Psoas muscle (tissue), 8 donors: Measurements from ENCODE around the gene ADAD1. TPM values are rescaled to one million over a fixed set of nuclear protein-coding genes. Genes with fewer than 3 reads are reported as not detected.

Source experiments
- ATAC-seq, 4 donors: fragments of 200-7000 bp; cut with Tn5 transposase; one replicate each; pipeline ENCODE4 v1.9.1; 2020; ENCODE audit warnings: moderate library complexity in 3 of 4, mild to moderate bottlenecking in 2 of 4
- DNase-seq, 2 donors: peaks; one replicate each; pipeline ENCODE4 v3.0.0-alpha.2; 2020
- H3K27ac ChIP-seq: fragments of 200-600 bp; one replicate; pipeline ENCODE4 v1.8.0; 2022
- H3K27me3 ChIP-seq, 3 donors: fragments of 200-600 bp in 1 of 3; one replicate each; pipeline versions ENCODE4 v1.6.1 to v1.8.0; 2013 to 2022; ENCODE audit warnings: low read length in 2 of 3, mild to moderate bottlenecking in 2 of 3, moderate library complexity in 1 of 3; ENCODE audit not compliant: insufficient read depth in 3 of 3
- H3K36me3 ChIP-seq, 2 donors: fragments of 200-600 bp in 1 of 2; one replicate each; pipeline versions ENCODE4 v1.6.1 to v1.8.0; 2013 to 2022; ENCODE audit warnings: low read depth in 1 of 2, mild to moderate bottlenecking in 1 of 2, moderate library complexity in 1 of 2; ENCODE audit not compliant: insufficient read depth in 1 of 2
- H3K4me1 ChIP-seq: fragments of 200-600 bp; one replicate; pipeline ENCODE4 v1.8.0; 2022
- H3K4me3 ChIP-seq: fragments of 200-600 bp; one replicate; pipeline ENCODE4 v1.8.0; 2022; ENCODE audit warnings: mild to moderate bottlenecking
- H3K9me3 ChIP-seq: fragments of 200-600 bp; one replicate; pipeline ENCODE4 v1.8.0; 2022
- WGBS, 3 donors: extraction: QIAGEN DNeasy Blood & Tissue Kit; methylation state at CpG; one replicate each; pipeline versions ENCODE4 v1.1.6 to v1.1.7; 2013; 5-methylcytosine and 5-hydroxymethylcytosine counted together
- intact Hi-C, 2 donors: fragments of 100-400 bp; cut with DNase I; formaldehyde crosslinking; loops; one replicate each; pipeline versions ENCODE4 v1.11.0 to v1.14.2; 2022
- polyA plus RNA-seq, 3 donors: library from polyadenylated mRNA; stranded (reverse); fragments of 200-250 nt; gene quantifications; one replicate each; pipeline ENCODE4 v1.2.3, GENCODE V29; 2013
- total RNA-seq, 4 donors: library from RNA; stranded (reverse); fragmentation: NEBNext Ultra II Directional in 2 of 4; extraction: Animal tissue kit (Norgen Biotek cat#: 25700) in 2 of 4; gene quantifications; one replicate each; pipeline versions ENCODE4 v1.2.1 to v1.2.4, GENCODE V29; 2021 to 2023
- TF ChIP-seq, protein P1 (sequence below): fragments of 200-600 bp; IDR thresholded peaks from one replicate; pipeline ENCODE4 v1.8.0; 2022; ENCODE audit warnings: antibody characterized with exemption
- donor health status: healthy with polysubstance abuse.
- donor health status: DM: no; HTN: no; CAD: no; lungs with moderate emphysema.
- donor health status: Bipolar disorder and iron deficiency.
- donor health status: healthy.
- donor health status: DM: yes; HTN: yes; CAD: no.
- donor health status: DM: no; HTN: no; CAD: no.
- donor health status: DM: no; HTN: no; CAD: no.
- donor health status: DM: yes; HTN: yes; CAD: no.

Gene ADAD1
- total and polyA plus RNA-seq, 7 donors: not detected

DNA sequence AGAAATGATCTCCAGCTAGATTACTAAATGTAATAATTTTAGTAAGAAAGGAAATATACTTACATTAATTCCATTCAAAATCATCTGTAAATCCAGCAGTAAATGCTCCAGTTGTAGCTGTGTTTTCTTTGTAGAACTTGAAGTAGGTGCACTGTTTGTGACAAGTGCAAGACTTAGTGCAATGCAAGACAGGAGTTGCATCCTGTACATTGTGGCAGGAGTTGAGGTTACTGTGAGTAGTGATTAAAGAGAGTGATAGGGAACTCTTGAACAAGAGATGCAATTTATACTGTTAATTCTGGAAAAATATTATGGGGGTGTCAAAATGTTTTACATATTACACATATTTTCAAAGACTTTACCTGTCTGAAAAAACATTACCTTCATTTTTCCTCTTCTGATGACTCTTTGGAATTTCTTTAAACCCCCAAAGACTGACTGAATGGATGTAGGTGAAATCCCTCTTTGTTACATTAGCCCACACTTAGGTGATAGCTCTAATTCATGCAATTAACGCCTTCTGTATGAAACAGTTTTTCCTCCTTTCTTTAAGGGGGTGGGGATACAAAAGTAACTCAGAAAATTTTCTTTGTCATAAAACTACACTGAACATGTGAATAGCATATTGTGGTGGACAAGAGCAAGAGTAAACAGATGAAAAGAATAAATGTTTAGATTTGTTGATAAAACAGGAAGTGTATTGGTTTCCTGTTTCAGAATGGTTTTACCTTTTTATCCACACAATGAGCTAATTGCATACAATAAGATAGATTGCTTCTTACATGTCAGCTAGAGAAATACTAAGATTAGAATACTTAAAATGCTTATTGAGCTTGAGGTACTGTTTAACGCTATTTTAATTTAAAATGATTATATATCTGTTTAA is 77.7 kb downstream of the ADAD1 start, which contains the start of gene IL2:
Gene IL2, minus strand, starts transcription at position 495 of the 886 bp plus-strand sequence. Its CDS starts 285 bp downstream, at position 210.
- H3K36me3 ChIP-seq: no peaks in the 10 kb centered on the region
- DNase-seq: no peak
- intact Hi-C loops: no loop called here
- H3K27ac ChIP-seq: no peak within 1 kb of the TSS
- TF ChIP-seq, protein P1, sequence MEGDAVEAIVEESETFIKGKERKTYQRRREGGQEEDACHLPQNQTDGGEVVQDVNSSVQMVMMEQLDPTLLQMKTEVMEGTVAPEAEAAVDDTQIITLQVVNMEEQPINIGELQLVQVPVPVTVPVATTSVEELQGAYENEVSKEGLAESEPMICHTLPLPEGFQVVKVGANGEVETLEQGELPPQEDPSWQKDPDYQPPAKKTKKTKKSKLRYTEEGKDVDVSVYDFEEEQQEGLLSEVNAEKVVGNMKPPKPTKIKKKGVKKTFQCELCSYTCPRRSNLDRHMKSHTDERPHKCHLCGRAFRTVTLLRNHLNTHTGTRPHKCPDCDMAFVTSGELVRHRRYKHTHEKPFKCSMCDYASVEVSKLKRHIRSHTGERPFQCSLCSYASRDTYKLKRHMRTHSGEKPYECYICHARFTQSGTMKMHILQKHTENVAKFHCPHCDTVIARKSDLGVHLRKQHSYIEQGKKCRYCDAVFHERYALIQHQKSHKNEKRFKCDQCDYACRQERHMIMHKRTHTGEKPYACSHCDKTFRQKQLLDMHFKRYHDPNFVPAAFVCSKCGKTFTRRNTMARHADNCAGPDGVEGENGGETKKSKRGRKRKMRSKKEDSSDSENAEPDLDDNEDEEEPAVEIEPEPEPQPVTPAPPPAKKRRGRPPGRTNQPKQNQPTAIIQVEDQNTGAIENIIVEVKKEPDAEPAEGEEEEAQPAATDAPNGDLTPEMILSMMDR: no peak
- no peaks in the 10 kb centered on the region for H3K9me3 ChIP-seq
- H3K4me3 ChIP-seq: no peak within 1 kb of the TSS
- 86 to 92% (median 88%) methylated on average over 2 of the region's 2 CpGs for WGBS, 3 donors
- H3K4me1 ChIP-seq: no peaks in the 10 kb centered on the region
- H3K27me3 ChIP-seq: no peaks in the 10 kb centered on the region
- ATAC-seq: no peak

DNA sequence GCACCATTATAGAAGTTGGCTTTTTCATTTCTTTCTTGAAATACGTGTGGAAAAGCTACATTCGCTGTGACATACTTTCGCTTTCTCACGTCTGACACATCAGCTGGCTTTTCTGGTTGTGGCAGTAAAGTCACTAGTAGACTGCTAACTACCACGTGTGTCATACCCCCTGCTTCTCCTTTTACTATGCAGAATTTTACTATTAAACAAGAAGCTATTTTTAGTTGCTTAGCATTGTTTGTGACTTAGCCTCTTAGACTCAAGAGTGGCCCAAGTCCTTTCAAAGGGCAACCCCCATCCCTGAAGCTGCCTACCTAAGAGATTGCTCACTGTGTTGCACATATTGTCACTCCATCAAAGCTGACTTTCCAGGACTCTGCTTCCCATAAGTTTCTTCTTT is 79.8 kb downstream of the ADAD1 start:
- ATAC-seq: peak in 3 of 4 donors; percentile 35 to 53 (median 43)
- no peak for DNase-seq
- TF ChIP-seq, protein P1: no peak
- H3K27me3 ChIP-seq: no peaks in the 10 kb centered on the region
- no peaks in the 10 kb centered on the region for H3K36me3 ChIP-seq
- WGBS, 3 donors: 29 to 40% (median 39%) methylated on average over 5 of the region's 5 CpGs
- H3K9me3 ChIP-seq: no peaks in the 10 kb centered on the region
- H3K4me3 ChIP-seq: peak overlapping the region; percentile 37
- no peaks in the 10 kb centered on the region for H3K4me1 ChIP-seq
- H3K27ac ChIP-seq: no peak overlapping the region
- intact Hi-C loops: no loop called here

DNA sequence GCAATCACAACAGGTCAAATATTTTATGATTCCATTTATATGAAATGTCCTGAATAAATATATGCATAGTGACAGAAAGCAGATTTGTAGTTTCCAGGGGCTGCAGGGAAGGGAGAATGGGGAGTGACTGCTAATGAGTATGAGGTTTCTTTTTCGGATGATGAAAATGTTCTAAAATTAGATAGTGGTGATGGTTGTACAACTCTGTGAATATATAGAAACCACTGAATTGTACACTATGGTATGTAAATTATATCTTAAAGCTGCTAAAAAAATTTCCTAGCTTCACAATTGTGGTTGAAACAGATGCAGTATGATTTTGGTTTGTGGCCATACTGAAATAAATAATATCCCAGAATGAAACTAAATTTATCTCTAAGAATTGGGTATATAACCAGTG is 90.6 kb downstream of the ADAD1 start:
- H3K36me3 ChIP-seq: no peaks in the 10 kb centered on the region
- H3K4me1 ChIP-seq: no peaks in the 10 kb centered on the region
- no peak overlapping the region for H3K4me3 ChIP-seq
- intact Hi-C loops: no loop called here
- TF ChIP-seq, protein P1: no peak
- no peak overlapping the region for H3K27ac ChIP-seq
- no peak for DNase-seq
- 83 to 94% (median 92%) methylated on average over 1 of the region's 1 CpG for WGBS, 3 donors
- no peaks in the 10 kb centered on the region for H3K9me3 ChIP-seq
- ATAC-seq: no peak
- H3K27me3 ChIP-seq: no peaks in the 10 kb centered on the region

DNA sequence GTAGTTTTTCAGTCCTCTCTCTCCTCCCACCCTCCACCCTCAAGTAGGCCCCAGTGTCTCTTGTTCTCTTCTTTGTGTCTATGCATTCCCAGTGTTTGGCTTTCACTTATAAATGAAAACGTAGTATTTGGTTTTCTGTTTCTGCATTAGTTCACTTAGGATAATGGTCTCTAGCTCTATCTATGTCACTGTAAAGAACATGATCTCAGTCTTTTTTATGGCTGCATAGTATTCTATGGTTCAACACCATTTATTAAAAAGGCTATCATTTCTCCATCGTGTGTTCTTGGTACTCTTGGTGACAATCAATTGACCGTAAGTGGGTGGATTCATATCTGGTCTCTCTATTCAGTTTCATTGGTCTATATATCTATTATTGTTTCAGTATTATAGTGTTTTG is 96.4 kb downstream of the ADAD1 start:
- 82 to 91% (median 83%) methylated on average over 3 of the region's 3 CpGs for WGBS, 3 donors
- no peak overlapping the region for H3K4me3 ChIP-seq
- no peaks in the 10 kb centered on the region for H3K36me3 ChIP-seq
- no peaks in the 10 kb centered on the region for H3K4me1 ChIP-seq
- H3K27me3 ChIP-seq: no peaks in the 10 kb centered on the region
- intact Hi-C loops: no loop called here
- DNase-seq: no peak
- ATAC-seq: no peak
- no peaks in the 10 kb centered on the region for H3K9me3 ChIP-seq
- TF ChIP-seq, protein P1: no peak
- no peak overlapping the region for H3K27ac ChIP-seq
